Bronchial epithelial cell (primary cell): Measurements from ENCODE around the gene BMP4. TPM values are rescaled to one million over a fixed set of nuclear protein-coding genes. Genes with fewer than 3 reads are reported as not detected.
A peak's percentile ranks its signal among the peaks of the same experiment; 100 is the strongest.

Experiments used
- DNase-seq: peaks from one replicate; pipeline ENCODE4 v3.0.0-alpha.2; 2010; ENCODE audit warnings: low read depth
- FAIRE-seq: peaks from 2 replicates; lab custom pipeline; 2011; peaks lifted over from hg19 to GRCh38; lab: Jason Lieb, UNC
- H3K27me3 ChIP-seq: 2 replicates; pipeline ENCODE4 v1.5.1; 2011; ENCODE audit warnings: low read length; ENCODE audit not compliant: control insufficient read depth, insufficient read depth
- H3K36me3 ChIP-seq: 2 replicates; pipeline ENCODE4 v1.5.1; 2011; ENCODE audit warnings: low read length; ENCODE audit not compliant: control insufficient read depth, insufficient read depth
- H3K4me3 ChIP-seq: 2 replicates; pipeline ENCODE4 v1.5.1; 2011; ENCODE audit warnings: mild to moderate bottlenecking, low read depth, low read length, control low read depth
- CTCF ChIP-seq: IDR thresholded peaks from 2 replicates; pipeline ENCODE4 v1.5.1; 2011; ENCODE audit warnings: mild to moderate bottlenecking, moderate library complexity, low read length, control low read depth, inconsistent platforms; ENCODE audit not compliant: insufficient read depth, severe bottlenecking
- total RNA-seq: library from RNA; depleted of rRNA; stranded (reverse); fragments of >200 nt; gene quantifications from 2 replicates; pipeline ENCODE4 v1.2.1, GENCODE V29; 2014

The BMP4 gene
- total RNA-seq, 1 donor from 2014 or later: 0.53 TPM

DNA sequence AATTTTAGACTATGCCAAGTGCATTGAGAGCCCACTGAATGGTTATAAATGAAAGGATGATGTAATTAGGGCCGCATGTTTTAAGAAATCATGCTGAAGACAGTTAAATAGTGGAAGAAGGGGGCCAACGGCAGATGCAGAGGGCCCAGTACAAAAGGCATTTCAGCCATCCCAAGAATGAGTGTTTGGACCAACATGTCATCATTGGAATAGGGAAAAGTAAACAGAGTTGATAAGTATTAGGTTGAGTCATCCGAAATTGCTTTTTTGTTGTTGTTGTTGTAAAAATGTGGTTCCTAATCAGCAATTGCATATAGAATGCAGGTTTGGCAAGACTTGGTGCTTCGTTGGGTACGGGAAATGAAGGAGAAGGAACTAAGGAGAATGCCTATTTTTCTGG is 29.5 kb downstream of the BMP4 start:
- no peak for TF ChIP-seq CTCF
- no peaks in the 10 kb centered on the region for H3K36me3 ChIP-seq
- DNase-seq: no peak

DNA sequence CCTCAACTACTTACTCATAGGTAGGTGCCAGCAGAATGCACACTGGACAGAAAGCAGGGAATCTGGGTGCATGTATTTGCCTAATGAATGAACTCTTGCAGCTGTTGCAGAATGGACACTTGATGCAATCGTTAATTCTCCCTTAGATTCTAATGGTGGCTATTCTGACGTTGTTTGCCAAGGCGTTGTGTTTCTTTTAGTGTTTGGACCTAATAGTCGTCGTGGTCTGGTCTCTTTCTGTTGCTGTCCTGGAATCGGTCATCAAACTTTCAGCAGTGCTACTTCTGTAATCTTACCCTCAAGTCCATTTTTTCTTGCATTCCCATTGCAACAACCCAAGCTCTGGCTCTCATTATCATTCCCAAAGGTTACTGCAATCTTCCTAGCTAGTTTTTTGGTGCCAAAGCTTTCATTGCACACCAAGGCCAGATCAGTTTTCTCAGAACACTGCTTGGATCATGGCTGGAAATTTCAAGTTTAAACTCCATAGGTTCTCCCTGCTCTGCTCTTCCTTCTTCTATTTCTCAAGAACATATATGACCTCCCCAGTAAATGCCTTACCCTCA is 31.3 kb downstream of the BMP4 start:
- no peaks in the 10 kb centered on the region for H3K36me3 ChIP-seq
- H3K4me3 ChIP-seq: no peak overlapping the region
- no peak for TF ChIP-seq CTCF
- no peaks in the 10 kb centered on the region for H3K27me3 ChIP-seq
- DNase-seq (no peak), FAIRE-seq (no peak)

More for the DNA sequence above, 29.5 kb downstream of the BMP4 start:
- Histone ChIP-seq H3K27me3 (no peaks in the 10 kb centered on the region), H3K4me3 (no peak overlapping the region)
- no peak for FAIRE-seq

DNA sequence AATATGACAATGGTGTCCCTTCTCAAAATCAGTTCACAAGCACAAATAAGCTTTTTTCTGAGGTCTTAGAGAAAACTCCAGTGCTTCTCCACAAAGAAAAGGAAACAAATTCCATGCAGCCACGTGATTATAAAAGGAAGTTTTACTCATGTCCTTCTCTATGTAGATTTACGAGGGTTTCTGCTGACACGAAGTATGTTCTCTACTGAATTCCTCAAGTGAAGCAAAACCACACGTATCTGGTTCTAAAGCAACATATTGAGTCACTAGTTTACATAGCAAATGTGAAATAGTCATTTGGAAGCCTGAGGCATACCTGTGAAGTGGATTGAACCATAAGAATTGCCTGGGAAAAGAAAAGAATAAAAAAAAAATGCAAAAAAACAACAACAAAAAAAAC is 31.9 kb downstream of the BMP4 start:
- Histone ChIP-seq H3K36me3 (no peaks in the 10 kb centered on the region), H3K4me3 (no peak overlapping the region), H3K27me3 (no peaks in the 10 kb centered on the region)
- DNase-seq (peak; percentile 98), FAIRE-seq (peak; percentile 89)
- TF ChIP-seq CTCF: no peak

- FAIRE-seq: no peak
- no peaks in the 10 kb centered on the region for H3K27me3 ChIP-seq
- no peak for TF ChIP-seq CTCF
Observed at GRCh38 chr14:53921027-53921426, 35.6 kb downstream of the BMP4 start.

GRCh38 chr14:53916239-53916638 is 40.4 kb downstream of the BMP4 start:
- Histone ChIP-seq H3K27me3 (no peaks in the 10 kb centered on the region), H3K36me3 (no peaks in the 10 kb centered on the region), H3K4me3 (no peak overlapping the region)
- FAIRE-seq (no peak), DNase-seq (no peak)
- no peak for TF ChIP-seq CTCF

More at GRCh38 chr14:53921027-53921426, 35.6 kb downstream of the BMP4 start:
- peak; percentile 38 for DNase-seq
- Histone ChIP-seq H3K4me3 (no peak overlapping the region), H3K36me3 (no peaks in the 10 kb centered on the region)
